Neuronal stem cell (in vitro differentiated cells): ENCODE results near the gene ITSN1.

Source experiments
- DNase-seq: peaks from one replicate; pipeline ENCODE4 v3.0.0-alpha.2; 2013; ENCODE audit warnings: low spot score
- H2AFZ ChIP-seq: one replicate; pipeline ENCODE4 v1.6.1; 2013; ENCODE audit warnings: mild to moderate bottlenecking, low read length, inconsistent platforms
- H2AK5ac ChIP-seq: 2 replicates; pipeline ENCODE4 v1.6.1; 2013; ENCODE audit warnings: low read depth, mild to moderate bottlenecking, inconsistent platforms, low read length, moderate library complexity, mixed read lengths
- H2BK120ac ChIP-seq: 2 replicates; pipeline ENCODE4 v1.6.1; 2013; ENCODE audit warnings: low read depth, mild to moderate bottlenecking, inconsistent platforms, low read length, moderate library complexity, mixed read lengths
- H2BK12ac ChIP-seq: one replicate; pipeline ENCODE4 v1.6.1; 2013; ENCODE audit warnings: low read length, inconsistent platforms
- H2BK15ac ChIP-seq: 2 replicates; pipeline ENCODE4 v1.6.1; 2013; ENCODE audit warnings: mild to moderate bottlenecking, low read length, inconsistent platforms, mixed read lengths
- H2BK5ac ChIP-seq: one replicate; pipeline ENCODE4 v1.6.1; 2013; ENCODE audit warnings: inconsistent platforms, mild to moderate bottlenecking, low read length, moderate library complexity
- H3K14ac ChIP-seq: one replicate; pipeline ENCODE4 v1.6.1; 2013; ENCODE audit warnings: low read length, inconsistent platforms
- H3K18ac ChIP-seq: 2 replicates; pipeline ENCODE4 v1.6.1; 2013; ENCODE audit warnings: low read length, inconsistent platforms
- H3K23ac ChIP-seq: 2 replicates; pipeline ENCODE4 v1.6.1; 2013; ENCODE audit warnings: low read depth, mild to moderate bottlenecking, mixed read lengths, low read length, inconsistent platforms; ENCODE audit not compliant: poor library complexity
- H3K27ac ChIP-seq: replicated peaks from 3 replicates; pipeline ENCODE4 v1.5.1; 2013; ENCODE audit warnings: low read length, inconsistent platforms
- H3K27me3 ChIP-seq, 3 experiments: 2 replicates each; pipeline ENCODE4 v1.6.1; 2013; ENCODE audit warnings: low read length in 3 of 3, mild to moderate bottlenecking in 2 of 3, inconsistent platforms in 1 of 3, low read depth in 1 of 3, mixed read lengths in 1 of 3, moderate library complexity in 1 of 3; ENCODE audit not compliant: control insufficient read depth in 3 of 3, insufficient read depth in 3 of 3
- H3K36me3 ChIP-seq, 2 donors: replicated peaks in 1 of 2; 2 replicates each; pipeline ENCODE4 v1.6.1; 2013; ENCODE audit warnings: low read length in 2 of 2; ENCODE audit not compliant: control insufficient read depth in 2 of 2, insufficient read depth in 2 of 2
- H3K4ac ChIP-seq: 2 replicates; pipeline ENCODE4 v1.6.1; 2013; ENCODE audit warnings: inconsistent platforms, mild to moderate bottlenecking, low read length, moderate library complexity
- H3K4me1 ChIP-seq, 2 donors: 1 replicate in 1 of 2; 2 replicates in 1 of 2; pipeline ENCODE4 v1.6.1; 2013; ENCODE audit warnings: low read length in 2 of 2, low read depth in 1 of 2; ENCODE audit not compliant: control insufficient read depth in 2 of 2, insufficient read depth in 1 of 2
- H3K4me2 ChIP-seq: one replicate; pipeline ENCODE4 v1.6.1; 2013; ENCODE audit warnings: mild to moderate bottlenecking, low read length, inconsistent platforms; ENCODE audit not compliant: insufficient read depth, poor library complexity, severe bottlenecking
- H3K4me3 ChIP-seq, 2 donors: 2 replicates each; pipeline ENCODE4 v1.5.1; 2013; ENCODE audit warnings: low read length in 2 of 2, mild to moderate bottlenecking in 2 of 2, inconsistent platforms in 1 of 2, moderate library complexity in 1 of 2
- H3K79me1 ChIP-seq: one replicate; pipeline ENCODE4 v1.6.1; 2013; ENCODE audit warnings: low read depth, mild to moderate bottlenecking, inconsistent platforms, low read length, moderate library complexity
- H3K9ac ChIP-seq: one replicate; pipeline ENCODE4 v1.6.1; 2013; ENCODE audit warnings: mild to moderate bottlenecking, low read depth, low read length, inconsistent platforms; ENCODE audit not compliant: poor library complexity
- H3K9me3 ChIP-seq, 2 donors: replicated peaks in 1 of 2; 2 replicates each; pipeline versions ENCODE3 to v1.6.1; 2013; ENCODE audit warnings: low read length in 2 of 2, mild to moderate bottlenecking in 2 of 2, inconsistent platforms in 1 of 2, low read depth in 1 of 2, mixed read lengths in 1 of 2, moderate library complexity in 1 of 2; ENCODE audit not compliant: control insufficient read depth in 2 of 2, insufficient read depth in 1 of 2
- H4K8ac ChIP-seq: one replicate; pipeline ENCODE4 v1.6.1; 2013; ENCODE audit warnings: low read depth, mild to moderate bottlenecking, inconsistent platforms, low read length, moderate library complexity
- H4K91ac ChIP-seq: one replicate; pipeline ENCODE4 v1.6.1; 2013; ENCODE audit warnings: low read length, low read depth, mild to moderate bottlenecking, inconsistent platforms; ENCODE audit not compliant: poor library complexity
- WGBS, 2 donors: extraction: QIAGEN DNeasy Blood & Tissue Kit; methylation state at CpG; one replicate each; pipeline ENCODE4 v1.1.7; 2013; ENCODE audit warnings: missing lambda C conversion rate in 2 of 2, mixed read lengths in 1 of 2; ENCODE audit not compliant: insufficient read length in 2 of 2, insufficient replicate concordance in 1 of 2; ENCODE audit errors: extremely low coverage in 2 of 2; 5-methylcytosine and 5-hydroxymethylcytosine counted together

ITSN1 gene

DNA sequence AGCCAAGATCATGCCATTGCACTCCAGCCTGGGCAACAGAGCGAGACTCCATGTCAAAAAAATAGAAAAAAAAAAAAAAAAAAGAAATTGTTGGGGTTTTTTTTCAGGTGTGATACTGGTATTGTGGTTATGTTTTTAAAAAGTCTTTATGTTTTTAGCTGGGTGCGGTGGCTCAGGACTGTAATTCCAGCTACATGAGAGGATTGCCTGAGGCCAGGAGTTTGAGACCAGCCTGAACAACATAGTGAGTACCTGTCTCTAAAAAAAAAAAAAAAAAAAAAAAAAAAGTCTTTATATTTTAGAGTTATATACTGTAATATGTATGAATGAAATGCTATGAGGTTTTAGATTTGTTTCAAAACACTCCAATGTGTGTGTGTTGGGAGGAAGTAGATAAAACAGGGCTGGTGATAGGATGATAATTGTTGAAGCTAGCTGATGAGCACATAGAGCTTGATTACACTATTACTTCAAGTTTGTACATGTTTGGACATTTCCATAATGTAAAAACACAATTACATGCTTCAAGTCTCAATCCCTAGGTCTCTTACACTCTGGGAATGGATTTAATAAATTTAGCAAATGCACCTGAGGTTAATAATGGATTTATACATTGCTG lies 303.5 kb downstream of the ITSN1 start:
- peaks cover 23 to 29% of the 10 kb centered on the region in 2 donors for H3K4me1 ChIP-seq
- H2BK120ac ChIP-seq: no peak overlapping the region
- H3K4me3 ChIP-seq: no peak overlapping the region
- no peak for DNase-seq
- H2AK5ac ChIP-seq: no peak overlapping the region
- H3K36me3 ChIP-seq: no peaks in the 10 kb centered on the region
- H2BK12ac ChIP-seq: no peak overlapping the region
- no peak overlapping the region for H4K91ac ChIP-seq
- no peak overlapping the region for H2BK15ac ChIP-seq
- no peak overlapping the region for H2AFZ ChIP-seq
- no peak overlapping the region for H4K8ac ChIP-seq
- H3K27me3 ChIP-seq: no peaks in the 10 kb centered on the region
- peaks cover 2% of the 10 kb centered on the region for H3K79me1 ChIP-seq
- H3K18ac ChIP-seq: no peak overlapping the region
- H3K9me3 ChIP-seq: peaks cover 0 to 6% of the 10 kb centered on the region in 2 donors
- no CpG with 5 or more reads among the region's 2 CpGs for WGBS, 2 donors
- no peak overlapping the region for H3K4ac ChIP-seq
- H3K4me2 ChIP-seq: no peak overlapping the region
- no peak overlapping the region for H3K27ac ChIP-seq
- no peak overlapping the region for H3K23ac ChIP-seq
- H3K14ac ChIP-seq: no peak overlapping the region
- H2BK5ac ChIP-seq: no peak overlapping the region
- no peak overlapping the region for H3K9ac ChIP-seq

DNA sequence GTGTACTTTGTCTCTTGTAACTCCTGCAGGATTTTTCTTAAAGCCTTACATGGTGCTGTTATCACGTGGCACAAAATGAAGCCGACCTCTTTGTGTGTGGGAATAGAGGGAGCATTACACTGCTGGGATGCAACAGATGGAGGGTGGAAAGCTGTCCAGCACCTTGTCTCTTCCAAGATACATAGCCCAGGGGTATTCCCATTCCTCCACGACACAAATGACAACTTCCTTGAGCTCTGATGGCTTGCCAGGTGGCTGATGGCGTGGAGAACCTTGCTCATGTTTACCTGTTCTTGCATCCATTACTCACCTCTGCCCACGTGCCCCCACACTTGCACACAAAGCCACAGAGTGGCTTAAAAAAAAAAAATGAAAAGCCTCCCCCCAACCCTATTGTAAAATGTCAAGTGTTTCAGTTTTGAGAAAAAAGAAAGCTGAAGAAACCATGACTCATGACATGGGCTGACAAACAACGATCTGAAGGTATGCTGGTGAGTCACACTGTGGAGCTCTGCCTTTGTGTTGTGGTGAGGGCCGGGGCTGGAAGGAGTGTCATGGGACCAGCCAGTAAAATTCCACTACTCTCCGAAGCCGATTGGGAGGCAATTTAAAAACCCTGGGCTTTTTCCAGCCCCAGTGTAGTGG lies 305.3 kb downstream of the ITSN1 start:
- peak overlapping the region; percentile 49 for H2BK5ac ChIP-seq
- no peak overlapping the region for H2BK12ac ChIP-seq
- H3K27me3 ChIP-seq: no peaks in the 10 kb centered on the region
- H3K23ac ChIP-seq: no peak overlapping the region
- H3K4ac ChIP-seq: peak overlapping the region; percentile 2
- H2AFZ ChIP-seq: peak overlapping the region; percentile 72
- H3K9me3 ChIP-seq: peaks cover 0 to 6% of the 10 kb centered on the region in 2 donors
- peak overlapping the region in 1 of 2 donors; percentile 30 for H3K4me3 ChIP-seq
- H3K4me1 ChIP-seq: peaks cover 20 to 23% of the 10 kb centered on the region in 2 donors
- no peak overlapping the region for H4K8ac ChIP-seq
- DNase-seq: peak; percentile 89
- peak overlapping the region; percentile 78 for H2BK120ac ChIP-seq
- peak overlapping the region; percentile 45 for H3K4me2 ChIP-seq
- peak overlapping the region; percentile 90 for H4K91ac ChIP-seq
- H3K36me3 ChIP-seq: no peaks in the 10 kb centered on the region
- H2BK15ac ChIP-seq: no peak overlapping the region
- H2AK5ac ChIP-seq: peak overlapping the region; percentile 61
- WGBS, 2 donors: no CpG with 5 or more reads among the region's 9 CpGs
- peak overlapping the region; percentile 86 for H3K18ac ChIP-seq
- no peak overlapping the region for H3K9ac ChIP-seq
- peaks cover 2% of the 10 kb centered on the region for H3K79me1 ChIP-seq
- H3K27ac ChIP-seq: peak overlapping the region; percentile 96
- no peak overlapping the region for H3K14ac ChIP-seq

- Histone ChIP-seq H3K27ac (peak overlapping the region; percentile 96), H3K36me3 (no peaks in the 10 kb centered on the region), H2BK120ac (no peak overlapping the region), H3K9ac (no peak overlapping the region), H3K79me1 (peaks cover 2% of the 10 kb centered on the region), H4K8ac (no peak overlapping the region), H3K4me2 (peak overlapping the region; percentile 45), H3K23ac (no peak overlapping the region), H3K4me3 (peak overlapping the region in 1 of 2 donors; percentile 30), H2BK15ac (no peak overlapping the region), H3K4me1 (peaks cover 19 to 23% of the 10 kb centered on the region in 2 donors), H3K27me3 (no peaks in the 10 kb centered on the region), H2AK5ac (no peak overlapping the region), H2BK12ac (no peak overlapping the region), H4K91ac (no peak overlapping the region), H2AFZ (peak overlapping the region; percentile 72), H3K4ac (no peak overlapping the region), H2BK5ac (peak overlapping the region; percentile 14), H3K14ac (no peak overlapping the region), H3K18ac (peak overlapping the region; percentile 84), H3K9me3 (peaks cover 0 to 4% of the 10 kb centered on the region in 2 donors)
- peak; percentile 78 for DNase-seq
- WGBS, 2 donors: no CpG with 5 or more reads among the region's 17 CpGs
Measured at GRCh38 chr21:33948096-33948950, 306.0 kb downstream of the ITSN1 start.
